Measurements from ENCODE around the gene PGRMC2.
A peak's percentile ranks its signal among the peaks of the same experiment; 100 is the strongest.

The PGRMC2 gene
- total RNA-seq = 2.3 to 33.3 (median 13.2) reads per million in 17 experiments

DNA sequence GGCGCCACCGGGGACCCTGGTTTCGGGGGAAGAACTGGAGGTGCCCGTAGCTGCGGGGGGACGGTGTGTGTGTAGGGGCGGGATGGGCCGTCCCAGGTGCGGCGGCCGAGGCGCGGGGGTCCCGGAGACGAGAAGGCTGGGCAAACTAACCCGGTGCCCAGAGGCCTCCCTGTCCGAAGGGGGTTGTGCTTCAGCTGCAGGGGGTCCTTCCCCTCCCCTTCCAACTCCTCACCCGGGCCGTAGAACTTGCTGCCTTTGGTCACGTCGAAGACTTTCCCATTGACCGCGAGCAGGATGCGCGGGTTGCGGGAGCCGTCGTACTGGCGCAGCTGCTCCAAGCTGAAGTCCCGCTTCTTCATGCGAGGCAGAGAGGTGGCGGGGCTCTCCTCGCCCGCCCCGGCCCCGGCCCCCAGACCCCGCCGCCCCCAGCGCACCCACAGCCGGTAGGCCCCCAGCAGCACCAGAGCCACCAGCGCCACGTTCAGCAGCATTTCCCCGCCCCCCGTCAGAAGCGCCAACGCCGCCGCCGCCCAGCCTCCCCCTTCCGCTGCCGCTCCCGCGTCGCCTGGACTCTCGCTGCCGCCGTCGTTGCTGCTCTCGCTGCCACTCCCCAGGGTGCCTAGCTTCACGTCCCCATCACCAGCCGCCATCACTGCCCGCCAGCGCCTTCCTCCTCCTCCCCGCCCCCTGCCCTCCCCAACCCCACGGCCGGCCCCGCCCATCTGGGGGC lies at the start of gene PGRMC2:
TSS of gene PGRMC2 (minus strand) at position 673 of the 730 bp plus-strand sequence. CDS start at position 650, 23 bp downstream.
- DNase-seq = peak in 1 of 4 experiments; percentile 35

DNA sequence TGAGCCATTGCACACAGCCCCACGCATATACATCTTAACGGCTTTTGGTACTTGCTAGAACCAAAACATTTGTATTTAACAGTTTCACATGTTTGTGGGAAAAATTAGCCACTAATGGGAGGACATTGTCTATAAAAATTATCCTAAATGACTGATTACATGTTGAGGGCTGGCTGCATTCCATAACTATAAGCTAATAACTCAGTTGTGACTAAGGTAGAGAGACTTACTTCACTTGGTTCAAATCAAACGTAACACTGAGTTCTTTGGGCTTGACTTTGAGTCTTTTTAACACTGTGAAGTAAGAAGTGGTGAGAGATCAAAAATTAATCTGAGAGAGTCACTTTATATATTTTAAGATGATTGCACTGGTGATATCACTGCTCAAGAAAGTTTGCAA lies 47.9 kb upstream of the PGRMC2 start:
- no peak for DNase-seq

- no peak for DNase-seq
These were observed 46.6 kb upstream of the PGRMC2 start for GRCh38 chr4:128334256-128334655.

- DNase-seq = peak; percentile 36 to 71 (median 58)
These were observed 45.9 kb upstream of the PGRMC2 start for GRCh38 chr4:128333309-128334018.

GRCh38 chr4:128332081-128332480 lies 44.5 kb upstream of the PGRMC2 start:
- no peak for DNase-seq

DNA sequence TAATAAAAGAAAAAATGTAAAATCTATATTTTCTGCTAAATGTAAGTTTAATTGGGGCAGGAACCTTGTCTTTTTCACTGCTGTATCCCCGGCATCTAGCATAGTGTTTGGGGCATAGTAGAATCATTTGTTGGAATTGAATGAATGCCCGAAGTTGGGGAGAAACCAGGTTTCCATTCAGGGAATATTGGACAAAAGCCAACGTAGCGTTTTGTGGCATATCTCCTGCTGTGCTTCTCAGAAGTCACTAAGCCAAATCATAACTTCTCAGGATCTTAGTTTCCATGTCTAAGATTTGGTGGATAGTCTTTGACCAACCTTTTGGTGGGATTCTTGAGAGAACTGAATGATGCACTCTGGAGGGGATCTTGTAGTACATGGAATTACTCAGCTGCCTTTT lies 42.0 kb upstream of the PGRMC2 start:
- DNase-seq = no peak

- no peak for DNase-seq
These were observed 40.5 kb upstream of the PGRMC2 start for GRCh38 chr4:128328106-128328505.

DNA sequence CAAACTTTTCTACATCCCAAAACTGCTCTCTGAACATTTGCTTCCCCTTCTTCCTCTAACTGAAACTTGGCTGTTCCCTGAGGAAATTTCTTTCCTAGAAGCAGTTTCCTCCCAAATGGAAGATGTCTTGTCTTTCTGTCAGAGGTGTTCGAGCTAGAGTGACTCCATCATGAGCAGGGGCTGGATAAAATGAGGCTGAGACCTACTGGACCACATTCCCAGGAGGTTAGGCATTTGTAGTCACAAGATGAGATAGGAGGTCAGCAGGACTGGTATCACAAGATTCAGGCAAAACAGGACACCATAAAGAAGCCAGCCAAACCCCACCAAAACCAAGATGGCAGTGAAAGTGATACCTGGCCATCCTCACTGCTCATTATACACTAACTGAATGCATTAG lies 35.8 kb upstream of the PGRMC2 start:
- DNase-seq = no peak

DNA sequence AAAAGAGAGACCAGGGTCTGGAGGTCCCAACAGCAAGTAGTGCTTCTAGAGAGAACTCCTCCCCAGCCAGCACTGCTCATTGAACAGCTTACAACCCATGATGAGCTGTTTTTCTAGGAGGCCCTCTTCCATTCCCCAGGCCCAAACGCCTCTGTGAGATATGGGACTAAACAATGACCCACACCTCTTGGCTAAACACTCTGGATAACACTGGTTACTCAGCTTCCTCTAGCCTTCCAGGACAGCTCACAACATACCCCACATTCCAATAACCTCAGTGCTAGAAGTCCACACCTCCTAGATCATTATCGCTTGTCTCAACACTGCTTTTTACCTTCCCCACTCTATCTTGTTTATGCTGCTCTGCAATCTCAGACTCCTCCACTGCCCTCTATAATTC lies 35.4 kb upstream of the PGRMC2 start:
- no peak for DNase-seq

- DNase-seq = no peak
These were observed 34.7 kb upstream of the PGRMC2 start for GRCh38 chr4:128322311-128322710.

GRCh38 chr4:128320656-128321055 lies 33.0 kb upstream of the PGRMC2 start:
- DNase-seq = no peak

DNA sequence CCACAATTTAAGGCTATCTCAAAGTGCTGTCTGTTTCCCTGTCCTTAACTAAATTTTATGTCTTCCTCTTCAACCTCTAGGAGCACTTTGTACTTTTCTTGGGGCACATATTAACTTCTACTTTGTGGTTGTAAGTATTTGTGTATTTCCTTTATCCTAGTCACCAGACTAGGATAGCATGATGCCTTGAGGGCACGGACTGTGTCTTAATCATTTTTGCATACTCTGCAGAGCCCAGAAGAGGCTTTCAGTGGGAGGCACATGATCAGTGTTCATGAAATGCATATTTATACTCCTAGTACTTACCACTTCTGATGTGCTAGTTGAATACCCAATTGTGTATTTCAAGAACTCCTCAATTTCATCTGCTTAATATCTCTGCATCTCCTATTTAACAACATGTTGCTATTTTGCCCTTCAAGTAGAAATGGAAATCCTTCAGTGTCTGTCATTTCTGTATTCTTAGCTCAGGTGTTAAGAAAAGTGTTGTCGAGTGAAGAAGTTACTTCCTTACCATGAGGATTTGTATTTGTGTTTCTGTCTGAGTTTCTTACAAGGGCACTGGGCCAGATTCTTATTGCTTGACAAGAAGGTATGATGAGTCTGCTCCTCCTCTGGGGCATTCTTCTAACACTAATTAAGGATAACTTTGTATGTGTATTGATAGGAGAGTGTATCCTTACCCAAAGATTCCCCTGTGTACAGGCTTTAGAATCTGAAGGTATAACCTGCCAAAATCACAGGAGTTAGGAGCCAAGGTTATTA lies 28.3 kb upstream of the PGRMC2 start:
- peak; percentile 32 to 68 (median 62) for DNase-seq

GRCh38 chr4:128311659-128312403 lies 24.2 kb upstream of the PGRMC2 start:
- DNase-seq = peak in 1 of 4 experiments; percentile 2

DNA sequence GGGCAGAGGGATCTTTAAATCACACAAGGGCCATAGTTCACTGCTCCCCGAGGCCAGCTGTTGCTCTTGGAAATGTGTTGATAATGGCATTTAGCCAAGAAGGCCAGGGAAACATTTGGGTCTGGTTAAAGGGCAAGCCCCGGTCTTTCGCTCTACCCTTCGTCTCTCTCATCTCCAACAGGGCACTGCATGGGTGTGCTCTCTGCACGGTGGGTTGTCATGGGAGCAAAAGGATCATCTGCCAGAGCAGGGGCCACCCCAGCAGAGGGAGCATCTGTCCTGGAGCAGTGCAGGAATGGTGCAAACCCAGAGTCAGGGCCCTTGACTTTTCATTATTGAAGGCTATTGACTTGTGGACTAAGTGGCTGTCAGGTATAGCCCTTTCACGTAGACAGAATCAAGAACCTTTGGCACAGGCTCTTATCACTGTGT lies 22.7 kb upstream of the PGRMC2 start:
- DNase-seq = peak in 1 of 4 experiments; percentile 9

DNA sequence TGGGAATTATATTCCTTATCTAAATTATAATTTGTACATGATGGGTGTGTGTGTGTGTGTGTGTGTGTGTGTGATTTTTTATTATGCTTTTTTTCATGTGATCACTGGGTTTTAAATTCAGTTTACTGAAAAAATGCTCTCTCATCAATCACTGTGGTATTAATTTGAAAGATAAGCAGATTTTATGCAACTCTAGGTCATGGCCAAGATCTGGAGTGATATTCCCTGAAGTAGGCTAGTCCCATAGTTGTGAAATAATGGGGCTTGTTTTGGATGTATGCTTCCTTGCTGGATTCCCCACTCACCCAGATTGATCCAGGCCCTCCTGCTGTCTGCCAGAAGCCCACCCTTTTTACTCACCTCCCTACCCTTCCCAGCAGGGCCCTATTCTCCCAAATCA lies 22.0 kb upstream of the PGRMC2 start:
- no peak for DNase-seq

GRCh38 chr4:128308986-128309385 lies 21.4 kb upstream of the PGRMC2 start:
- DNase-seq = no peak

GRCh38 chr4:128307123-128307571 lies 19.5 kb upstream of the PGRMC2 start:
- DNase-seq = no peak

DNA sequence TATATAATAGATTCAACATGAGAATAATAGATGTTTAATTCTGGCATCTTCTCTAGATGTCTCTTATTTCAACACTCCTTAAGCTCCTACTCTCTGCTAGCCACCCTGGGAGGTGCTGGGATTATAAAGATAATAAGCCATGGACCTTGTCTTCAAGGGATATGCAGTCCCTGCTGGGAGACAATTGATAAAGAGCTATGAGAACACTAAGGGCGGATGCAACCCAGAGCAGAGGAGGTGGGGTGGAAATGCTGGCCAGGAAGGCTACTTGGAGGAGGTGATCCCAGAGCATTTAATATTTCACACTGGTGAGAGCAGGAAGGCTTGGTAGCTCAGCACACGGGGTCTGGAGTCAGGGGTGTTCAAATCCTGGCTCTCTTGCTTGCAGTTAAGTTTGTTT lies 18.3 kb upstream of the PGRMC2 start:
- no peak for DNase-seq

- DNase-seq = no peak
These were observed 16.4 kb upstream of the PGRMC2 start for GRCh38 chr4:128303986-128304385.

DNA sequence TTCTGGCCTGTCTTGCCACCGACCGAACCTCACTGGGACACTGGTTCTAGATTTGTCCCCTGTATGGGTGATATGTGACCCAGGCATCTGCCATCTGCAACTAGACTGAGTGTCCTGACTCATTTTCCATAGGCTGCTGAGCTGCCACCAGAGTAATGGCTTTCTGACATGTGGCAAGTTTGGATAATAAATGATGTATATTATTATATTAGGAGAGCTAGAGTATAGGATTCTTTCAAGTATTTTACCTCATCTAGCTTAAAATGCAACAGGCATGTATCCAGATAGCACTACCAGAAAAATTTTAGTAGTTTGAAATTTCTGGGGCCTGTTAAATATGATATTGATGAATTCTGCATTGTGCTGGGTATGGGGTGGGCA lies 15.8 kb upstream of the PGRMC2 start:
- DNase-seq = no peak

DNA sequence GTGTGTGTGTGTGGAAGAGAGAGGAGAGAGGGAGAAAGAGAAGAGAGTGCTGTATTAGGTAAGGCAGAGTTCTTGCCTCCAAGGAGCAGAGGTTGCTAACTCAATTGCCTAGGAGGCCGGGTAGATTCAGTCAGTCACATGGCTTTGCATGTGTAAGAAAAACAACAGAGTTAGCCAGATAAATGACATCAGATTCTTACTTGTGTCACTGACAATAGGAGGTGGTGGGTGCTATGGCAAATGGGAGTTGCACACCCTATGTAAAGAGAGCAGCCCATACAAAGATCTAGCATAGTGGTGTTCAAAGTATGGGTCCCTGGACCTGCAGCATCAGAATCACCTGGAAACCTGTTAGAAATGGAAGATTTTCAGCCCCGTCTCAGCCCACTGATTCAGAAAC lies 14.4 kb upstream of the PGRMC2 start:
- no peak for DNase-seq

- DNase-seq = no peak
These were observed 12.2 kb upstream of the PGRMC2 start for GRCh38 chr4:128299848-128300247.

GRCh38 chr4:128298852-128299251 lies 11.2 kb upstream of the PGRMC2 start:
- no peak for DNase-seq
